ENCODE data around the gene ARHGEF7.

The ARHGEF7 gene

DNA sequence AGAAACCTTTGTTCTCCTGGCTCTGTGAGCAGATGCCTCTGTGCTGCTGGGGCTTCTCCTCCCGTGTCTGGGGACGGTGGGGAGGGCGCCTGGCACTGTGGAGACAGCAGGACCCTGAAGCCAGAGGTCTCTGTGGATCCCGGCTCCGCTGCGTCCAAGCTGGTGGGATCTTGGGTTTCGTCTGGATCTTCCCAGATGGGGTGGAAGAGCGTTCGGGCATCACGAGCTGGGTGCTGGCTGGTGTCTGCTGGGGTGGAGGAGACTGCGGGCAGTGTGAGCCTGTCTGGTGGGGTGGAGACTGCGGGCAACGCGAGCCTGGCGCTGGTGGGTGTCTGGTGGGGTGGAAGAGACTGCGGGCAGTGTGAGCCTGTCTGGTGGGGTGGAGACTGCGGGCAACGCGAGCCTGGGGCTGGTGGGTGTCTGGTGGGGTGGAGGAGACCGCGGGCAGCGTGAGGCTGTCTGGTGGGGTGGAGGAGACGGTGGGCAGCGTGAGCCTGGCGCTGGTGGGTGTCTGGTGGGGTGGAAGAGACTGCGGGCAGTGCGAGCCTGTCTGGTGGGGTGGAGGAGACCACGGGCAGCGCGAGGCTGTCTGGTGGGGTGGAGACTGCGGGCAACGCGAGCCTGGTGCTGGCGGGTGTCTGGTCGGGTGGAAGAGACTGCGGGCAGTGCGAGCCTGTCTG is 211.0 kb downstream of the ARHGEF7 start:
- no peak for DNase-seq (ENCODE audit: low spot score)
- TF ChIP-seq, protein P1, sequence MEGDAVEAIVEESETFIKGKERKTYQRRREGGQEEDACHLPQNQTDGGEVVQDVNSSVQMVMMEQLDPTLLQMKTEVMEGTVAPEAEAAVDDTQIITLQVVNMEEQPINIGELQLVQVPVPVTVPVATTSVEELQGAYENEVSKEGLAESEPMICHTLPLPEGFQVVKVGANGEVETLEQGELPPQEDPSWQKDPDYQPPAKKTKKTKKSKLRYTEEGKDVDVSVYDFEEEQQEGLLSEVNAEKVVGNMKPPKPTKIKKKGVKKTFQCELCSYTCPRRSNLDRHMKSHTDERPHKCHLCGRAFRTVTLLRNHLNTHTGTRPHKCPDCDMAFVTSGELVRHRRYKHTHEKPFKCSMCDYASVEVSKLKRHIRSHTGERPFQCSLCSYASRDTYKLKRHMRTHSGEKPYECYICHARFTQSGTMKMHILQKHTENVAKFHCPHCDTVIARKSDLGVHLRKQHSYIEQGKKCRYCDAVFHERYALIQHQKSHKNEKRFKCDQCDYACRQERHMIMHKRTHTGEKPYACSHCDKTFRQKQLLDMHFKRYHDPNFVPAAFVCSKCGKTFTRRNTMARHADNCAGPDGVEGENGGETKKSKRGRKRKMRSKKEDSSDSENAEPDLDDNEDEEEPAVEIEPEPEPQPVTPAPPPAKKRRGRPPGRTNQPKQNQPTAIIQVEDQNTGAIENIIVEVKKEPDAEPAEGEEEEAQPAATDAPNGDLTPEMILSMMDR (IDR thresholded peaks at IDR 0.05; ENCODE audit: extremely low read depth, insufficient read depth, missing control alignments): no peak
- in situ Hi-C loops (cut with MboI; ENCODE audit: low pct_unique_long_range_greater_than_20kb, low sequenced_read_pairs, unreplicated experiment): no loop called here

DNA sequence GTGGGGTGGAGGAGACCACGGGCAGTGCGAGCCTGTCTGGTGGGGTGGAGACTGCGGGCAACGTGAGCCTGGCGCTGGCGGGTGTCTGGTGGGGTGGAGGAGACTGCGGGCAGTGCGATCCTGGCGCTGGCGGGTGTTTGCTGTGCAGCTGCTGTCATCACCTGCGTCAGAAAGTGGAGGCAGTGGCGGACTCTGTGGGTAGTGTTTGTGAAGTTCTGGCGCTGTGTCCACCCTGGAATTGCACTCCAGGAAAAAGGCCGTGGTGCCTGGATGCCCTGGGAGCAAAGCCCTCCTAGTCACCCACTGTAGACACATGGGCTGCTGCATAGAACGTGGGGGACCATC is 211.5 kb downstream of the ARHGEF7 start:
- in situ Hi-C loops (cut with MboI; ENCODE audit: low pct_unique_long_range_greater_than_20kb, low sequenced_read_pairs, unreplicated experiment): no loop called here
- TF ChIP-seq, protein P1 (IDR thresholded peaks at IDR 0.05; ENCODE audit: extremely low read depth, insufficient read depth, missing control alignments): no peak
- DNase-seq (ENCODE audit: low spot score): no peak

DNA sequence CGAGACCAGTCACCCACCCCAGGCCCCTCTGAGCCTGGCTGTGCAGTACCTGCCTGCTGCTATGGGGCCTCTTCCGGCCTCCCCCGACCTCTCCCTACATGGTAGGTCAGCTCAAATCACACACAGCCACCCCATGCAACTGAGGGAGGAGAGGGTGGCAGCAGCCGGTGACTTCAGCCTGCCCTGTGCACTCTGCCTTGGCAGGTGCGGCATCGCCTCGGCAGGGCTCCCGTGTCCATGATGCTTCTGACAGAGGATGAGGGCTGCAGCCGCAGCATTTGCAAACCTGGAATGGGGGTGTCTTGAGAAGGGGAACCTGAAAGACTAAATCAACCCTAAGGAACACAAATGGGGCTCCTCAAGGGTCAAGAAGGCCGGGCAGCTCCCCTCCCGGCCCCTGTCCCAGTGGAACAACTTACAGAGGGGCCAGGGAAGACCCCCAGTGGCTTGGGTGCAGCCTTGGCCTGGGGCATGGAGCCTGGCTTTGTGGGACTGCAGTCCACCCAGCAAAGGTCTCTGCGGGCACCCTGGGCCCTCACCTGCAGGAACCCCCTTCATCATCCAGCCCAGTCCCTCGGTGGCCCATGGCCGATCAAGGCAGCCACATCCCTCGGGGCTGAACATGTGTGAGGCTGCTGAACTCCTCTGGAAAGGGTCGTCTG is 212.0 kb downstream of the ARHGEF7 start:
- TF ChIP-seq, protein P1 (IDR thresholded peaks at IDR 0.05; ENCODE audit: extremely low read depth, insufficient read depth, missing control alignments): no peak
- in situ Hi-C loops (cut with MboI; ENCODE audit: low pct_unique_long_range_greater_than_20kb, low sequenced_read_pairs, unreplicated experiment): no loop called here
- no peak for DNase-seq (ENCODE audit: low spot score)

DNA sequence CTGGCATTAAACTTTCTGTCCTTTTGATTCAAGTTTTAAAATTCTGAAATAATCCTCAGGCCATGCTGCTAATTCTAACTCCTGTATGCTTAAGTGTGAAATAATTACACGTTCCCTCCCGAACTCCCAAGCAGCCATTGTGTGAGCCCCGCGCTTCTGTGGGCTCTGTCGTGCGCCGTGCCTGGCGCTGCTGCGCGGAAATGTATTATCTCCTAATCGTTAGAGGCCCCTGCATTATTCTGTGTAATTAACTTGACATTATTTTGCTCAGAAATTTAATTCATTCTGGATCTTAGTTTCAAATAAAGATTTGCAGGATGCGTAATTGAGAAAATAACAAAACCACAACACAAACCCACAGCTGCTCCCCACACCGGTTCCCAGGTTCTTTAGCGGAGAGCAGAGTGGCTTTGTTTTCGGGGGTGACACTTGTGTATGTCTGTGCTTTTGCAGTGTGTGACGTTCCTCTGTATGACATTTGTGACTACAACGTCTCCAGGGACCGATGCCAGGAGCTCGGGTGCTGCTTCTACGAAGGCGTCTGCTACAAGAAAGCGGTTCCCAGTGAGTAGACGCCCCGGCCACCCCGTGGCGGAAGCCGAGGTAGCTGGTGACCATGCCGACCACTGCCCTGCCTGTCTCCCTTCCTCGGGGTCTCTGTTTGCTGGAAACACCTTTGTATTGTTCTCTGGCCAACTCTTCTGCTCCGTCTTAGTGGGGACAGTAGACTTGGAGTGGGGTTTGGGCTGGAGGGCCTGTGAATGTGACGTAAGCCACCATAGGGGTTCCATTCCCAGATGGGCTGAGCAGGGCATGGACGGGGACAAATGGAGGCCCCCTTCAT is 212.8 kb downstream of the ARHGEF7 start:
- TF ChIP-seq, protein P1 (IDR thresholded peaks at IDR 0.05; ENCODE audit: extremely low read depth, insufficient read depth, missing control alignments): no peak
- in situ Hi-C loops (cut with MboI; ENCODE audit: low pct_unique_long_range_greater_than_20kb, low sequenced_read_pairs, unreplicated experiment): no loop called here

DNA sequence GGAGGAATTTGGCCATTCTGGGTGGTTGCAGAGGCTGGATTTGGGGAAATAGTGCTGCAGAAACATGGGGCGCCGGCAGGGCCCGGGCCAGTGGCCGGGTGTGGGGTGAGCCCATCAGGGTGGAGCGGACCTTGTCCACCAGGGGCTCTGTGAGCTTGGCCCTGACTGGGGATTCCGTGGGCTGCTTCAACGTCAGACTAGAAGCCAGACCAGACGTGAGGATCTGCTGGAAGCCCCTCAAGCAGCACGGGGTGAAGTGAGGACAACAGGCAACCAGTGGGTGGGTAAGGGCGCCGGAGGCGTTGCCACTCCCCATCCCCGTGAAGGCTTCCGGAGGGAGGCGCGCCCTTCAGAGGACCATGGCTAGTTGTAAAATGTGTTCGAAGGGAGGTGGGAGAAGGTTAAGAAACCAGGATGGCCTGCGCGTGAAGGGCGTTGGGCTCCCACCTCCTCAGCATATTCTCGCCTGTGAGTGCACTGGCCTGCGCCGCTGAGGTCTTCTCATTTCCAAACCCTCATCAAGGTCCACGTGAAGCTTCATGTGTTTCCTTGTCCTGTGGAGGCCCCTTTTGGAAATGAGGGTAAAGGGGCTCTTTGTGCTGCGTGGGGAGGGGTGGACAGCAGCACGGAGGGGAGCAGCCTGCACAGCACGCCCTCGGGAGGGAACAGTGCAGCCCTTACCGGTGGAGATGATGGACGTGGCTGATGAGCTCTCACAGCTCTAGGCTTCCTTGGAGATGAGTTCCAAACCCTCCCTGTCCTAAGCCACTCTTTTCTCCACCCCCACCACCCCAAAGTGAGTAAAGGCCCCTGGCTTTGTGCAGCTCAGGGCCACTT is 213.7 kb downstream of the ARHGEF7 start:
- in situ Hi-C loops (cut with MboI; ENCODE audit: low pct_unique_long_range_greater_than_20kb, low sequenced_read_pairs, unreplicated experiment): no loop called here
- no peak for DNase-seq (ENCODE audit: low spot score)

More for the DNA sequence above, 212.8 kb downstream of the ARHGEF7 start:
- no peak for DNase-seq (ENCODE audit: low spot score)

More for the DNA sequence above, 213.7 kb downstream of the ARHGEF7 start:
- TF ChIP-seq, protein P1 (IDR thresholded peaks at IDR 0.05; ENCODE audit: extremely low read depth, insufficient read depth, missing control alignments): no peak
